ENCODE data around the gene WDR20. TPM values are rescaled to one million over a fixed set of nuclear protein-coding genes. Genes with fewer than 3 reads are reported as not detected.

The WDR20 gene
- total and polyA plus RNA-seq, 10 of the 15 experiments (the other 5 are each of a cell fraction or from before 2014, with no cell fraction given), result 9.1 to 25.9 (median 18.4) TPM

DNA sequence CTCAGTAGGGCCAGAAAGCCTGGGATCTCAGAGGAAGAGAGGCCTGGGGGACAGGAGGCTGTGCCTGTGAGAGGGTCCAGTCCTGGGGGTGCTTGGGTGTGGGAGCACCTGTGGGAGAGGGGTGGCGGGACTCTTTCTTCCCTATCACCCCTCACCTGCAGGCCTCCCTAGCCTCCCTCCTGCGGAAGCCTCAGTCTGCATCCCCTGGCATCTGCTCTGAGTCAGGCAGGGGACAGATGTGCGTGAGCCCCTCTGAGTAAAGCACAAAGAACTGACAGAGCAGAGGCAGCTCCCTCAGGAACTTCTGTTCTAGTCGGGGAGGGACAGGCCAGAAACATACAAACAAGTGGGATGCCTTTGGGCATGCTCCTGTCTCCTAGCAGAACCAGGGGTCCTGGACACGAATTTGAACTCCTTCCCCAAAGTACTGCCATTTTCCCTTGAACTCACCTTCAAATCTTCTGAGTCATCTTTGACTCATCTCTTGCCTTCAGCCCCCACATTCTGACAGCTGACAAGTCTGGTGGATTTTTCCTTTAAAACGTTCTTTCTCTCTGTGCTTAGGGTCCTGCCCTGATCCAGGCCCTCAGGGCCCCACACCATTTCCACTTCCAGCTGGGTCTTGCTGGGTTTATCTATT, 44.3 kb upstream of the WDR20 start:
- no peaks in the 10 kb centered on the region for H3K9me3 ChIP-seq (replicated peaks; ENCODE audit: control insufficient read depth, insufficient read depth, low read length)
- SMC1A ChIA-PET (ENCODE audit: uncharacterized antibody, unreplicated experiment), result interaction anchor here (0.9 to 2.6 kb wide), 11 partner anchors 7 to 388 kb away, joined by 3 to 13 read pairs (median 5); no protein-coding TSS in a partner anchor
- CTCF ChIA-PET, result interaction anchor here (0.6 to 3.7 kb wide), 15 partner anchors 11 to 377 kb away, joined by 3 to 58 read pairs (median 8); partner anchors contain the start of gene DYNC1H1
- in situ Hi-C loops (cut with MboI) (loop anchor here (5.0 kb wide), 1 partner anchor 133 kb away; the partner anchor contains the start of gene DYNC1H1), intact Hi-C loops (cut with micrococcal nuclease; ENCODE audit: unreplicated experiment) (loop anchor here (5.0 kb wide), 1 partner anchor 217 kb away; no protein-coding TSS in a partner anchor)
- 50% methylated on average over 6 of the region's 6 CpGs for WGBS (ENCODE audit: insufficient coverage, insufficient replicate concordance, low lambda C conversion rate, missing lambda C conversion rate)
- peak; percentile 44 for ATAC-seq
- BruUV-seq (replicated peaks), result no TSS peak
- RAD21 ChIA-PET (ENCODE audit: unreplicated experiment), result interaction anchor here (1.1 to 2.3 kb wide), 7 partner anchors 46 to 324 kb away, joined by 3 to 10 read pairs (median 4); no protein-coding TSS in a partner anchor
- no peaks in the 10 kb centered on the region for H3K27me3 ChIP-seq (replicated peaks in 1 of 2; ENCODE audit: control insufficient read depth in 2 of 2, insufficient read depth in 2 of 2, low read length in 1 of 2)
- no peaks in the 10 kb centered on the region for H3K36me3 ChIP-seq (ENCODE audit: control insufficient read depth in 2 of 2, insufficient read depth in 2 of 2, low read length in 1 of 2)
- H3K4me3 ChIP-seq, result no peak overlapping the region
- H3K27ac ChIP-seq (ENCODE audit: control insufficient read depth, insufficient read depth), result no peak overlapping the region
- H3K4me1 ChIP-seq (ENCODE audit: control insufficient read depth, insufficient read depth, low read length), result no peaks in the 10 kb centered on the region; the same call in 1 of the 2 replicates
- POLR2A ChIA-PET, result no interaction called here
- no peak for FAIRE-seq
- H2AFZ ChIP-seq (ENCODE audit: control insufficient read depth, low read depth, low read length), result no peak overlapping the region
- no peaks in the 10 kb centered on the region for H4K20me1 ChIP-seq (ENCODE audit: control insufficient read depth, insufficient read depth)
- H3K79me2 ChIP-seq (ENCODE audit: control insufficient read depth, insufficient read depth, low read length), result no peaks in the 10 kb centered on the region
- no peak overlapping the region for H3K9ac ChIP-seq (ENCODE audit: control insufficient read depth, insufficient read depth, low read length)
- no peak overlapping the region for H3K4me2 ChIP-seq (ENCODE audit: control insufficient read depth, insufficient read depth)
- no peak for DNase-seq (ENCODE audit: low read depth, low spot score)
- no peak for TF ChIP-seq IRF3 (IDR thresholded peaks at IDR 0.05)
- TF ChIP-seq TCF7 (IDR thresholded peaks at IDR 0.05; ENCODE audit: borderline replicate concordance), result no peak
- no peak for TF ChIP-seq PAX5 (IDR thresholded peaks at IDR 0.05; ENCODE audit: borderline replicate concordance, low read depth, low read length)
- TF ChIP-seq NR2C2 (IDR thresholded peaks at IDR 0.05; ENCODE audit: borderline replicate concordance, control insufficient read depth, insufficient read length, low read depth), result no peak
- TF ChIP-seq YY1 (IDR thresholded peaks at IDR 0.05; ENCODE audit: low read depth, low read length), result 0 out of 2 replicates have a peak, but pooled peaks have one; percentile 33
- TF ChIP-seq MTA2 (IDR thresholded peaks at IDR 0.05; ENCODE audit: low read depth), result no peak
- TF ChIP-seq SRF (IDR thresholded peaks at IDR 0.05; ENCODE audit: low read depth in 2 of 2, low read length in 2 of 2), result no peak
- no peak for TF ChIP-seq ATF2 (IDR thresholded peaks at IDR 0.05; ENCODE audit: low read length)
- no peak for TF ChIP-seq BMI1 (IDR thresholded peaks at IDR 0.05; ENCODE audit: borderline replicate concordance)
- no peak for TF ChIP-seq SP1 (IDR thresholded peaks at IDR 0.05; ENCODE audit: low read depth, low read length)
- TF ChIP-seq NR2F1 (conservative IDR thresholded peaks at IDR 0.05), result no peak
- TF ChIP-seq RFX5 (IDR thresholded peaks at IDR 0.05; ENCODE audit: low read depth, low read length), result no peak
- TF ChIP-seq JUNB (IDR thresholded peaks at IDR 0.05), result peak; percentile 85
- TF ChIP-seq NFYB (IDR thresholded peaks at IDR 0.05; ENCODE audit: insufficient read depth, low read depth, low read length), result no peak
- TF ChIP-seq, protein P1, sequence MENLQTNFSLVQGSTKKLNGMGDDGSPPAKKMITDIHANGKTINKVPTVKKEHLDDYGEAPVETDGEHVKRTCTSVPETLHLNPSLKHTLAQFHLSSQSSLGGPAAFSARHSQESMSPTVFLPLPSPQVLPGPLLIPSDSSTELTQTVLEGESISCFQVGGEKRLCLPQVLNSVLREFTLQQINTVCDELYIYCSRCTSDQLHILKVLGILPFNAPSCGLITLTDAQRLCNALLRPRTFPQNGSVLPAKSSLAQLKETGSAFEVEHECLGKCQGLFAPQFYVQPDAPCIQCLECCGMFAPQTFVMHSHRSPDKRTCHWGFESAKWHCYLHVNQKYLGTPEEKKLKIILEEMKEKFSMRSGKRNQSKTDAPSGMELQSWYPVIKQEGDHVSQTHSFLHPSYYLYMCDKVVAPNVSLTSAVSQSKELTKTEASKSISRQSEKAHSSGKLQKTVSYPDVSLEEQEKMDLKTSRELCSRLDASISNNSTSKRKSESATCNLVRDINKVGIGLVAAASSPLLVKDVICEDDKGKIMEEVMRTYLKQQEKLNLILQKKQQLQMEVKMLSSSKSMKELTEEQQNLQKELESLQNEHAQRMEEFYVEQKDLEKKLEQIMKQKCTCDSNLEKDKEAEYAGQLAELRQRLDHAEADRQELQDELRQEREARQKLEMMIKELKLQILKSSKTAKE (IDR thresholded peaks at IDR 0.05; ENCODE audit: low read depth, poor library complexity, severe bottlenecking), result no peak
- TF ChIP-seq RAD21 (IDR thresholded peaks at IDR 0.05; ENCODE audit: insufficient read depth, low read depth, low read length), result no peak
- TF ChIP-seq EGR1 (IDR thresholded peaks at IDR 0.05; ENCODE audit: borderline replicate concordance in 1 of 2, low read depth in 2 of 2, low read length in 2 of 2), result peak in 1 of 2 experiments; percentile 49; a peak in 1 of 3 replicates
- peak; percentile 22; the same call in 1 of the 2 replicates for TF ChIP-seq IRF4 (IDR thresholded peaks at IDR 0.05; ENCODE audit: low read depth, low read length)

Measured in GM12878 (cell line).